ENCODE results near the gene ATP2B2. TPM values are rescaled to one million over a fixed set of nuclear protein-coding genes. Genes with fewer than 3 reads are reported as not detected.

Gene ATP2B2
- total RNA-seq, 1 donor from 2014 or later = not detected

GRCh38 chr3:10417847-10418246 lies 87.5 kb downstream of the ATP2B2 start:
- TF ChIP-seq CTCF (IDR thresholded peaks at IDR 0.05; ENCODE audit: insufficient read depth, low read length, poor library complexity, severe bottlenecking) = no peak
- Histone ChIP-seq H3K4me3 (ENCODE audit: low read depth, low read length) (no peak overlapping the region), H3K27me3 (ENCODE audit: control insufficient read depth, insufficient read depth, low read length) (peaks cover 15% of the 10 kb centered on the region), H3K36me3 (ENCODE audit: control insufficient read depth, insufficient read depth, low read length) (no peaks in the 10 kb centered on the region)
- DNase-seq (ENCODE audit: low read depth) = no peak

- H3K36me3 ChIP-seq (ENCODE audit: control insufficient read depth, insufficient read depth, low read length) = no peaks in the 10 kb centered on the region
- no peak for DNase-seq (ENCODE audit: low read depth)
- no peak for TF ChIP-seq CTCF (IDR thresholded peaks at IDR 0.05; ENCODE audit: insufficient read depth, low read length, poor library complexity, severe bottlenecking)
- peaks cover 15% of the 10 kb centered on the region for H3K27me3 ChIP-seq (ENCODE audit: control insufficient read depth, insufficient read depth, low read length)
- no peak overlapping the region for H3K4me3 ChIP-seq (ENCODE audit: low read depth, low read length)
These were observed 88.6 kb downstream of the ATP2B2 start for GRCh38 chr3:10416730-10417300.

- Histone ChIP-seq H3K36me3 (ENCODE audit: control insufficient read depth, insufficient read depth, low read length) (no peaks in the 10 kb centered on the region), H3K4me3 (ENCODE audit: low read depth, low read length) (no peak overlapping the region), H3K27me3 (ENCODE audit: control insufficient read depth, insufficient read depth, low read length) (peaks cover 11% of the 10 kb centered on the region)
- TF ChIP-seq CTCF (IDR thresholded peaks at IDR 0.05; ENCODE audit: insufficient read depth, low read length, poor library complexity, severe bottlenecking) = no peak
- no peak for DNase-seq (ENCODE audit: low read depth)
These were observed 92.3 kb downstream of the ATP2B2 start for GRCh38 chr3:10413041-10413440.

- Histone ChIP-seq H3K4me3 (ENCODE audit: low read depth, low read length) (no peak overlapping the region), H3K36me3 (ENCODE audit: control insufficient read depth, insufficient read depth, low read length) (no peaks in the 10 kb centered on the region), H3K27me3 (ENCODE audit: control insufficient read depth, insufficient read depth, low read length) (peaks cover 8% of the 10 kb centered on the region)
- no peak for TF ChIP-seq CTCF (IDR thresholded peaks at IDR 0.05; ENCODE audit: insufficient read depth, low read length, poor library complexity, severe bottlenecking)
- no peak for DNase-seq (ENCODE audit: low read depth)
These were observed 93.6 kb downstream of the ATP2B2 start for GRCh38 chr3:10411598-10412332.

GRCh38 chr3:10410383-10411002 lies 94.9 kb downstream of the ATP2B2 start:
- H3K27me3 ChIP-seq (ENCODE audit: control insufficient read depth, insufficient read depth, low read length) = peaks cover 6% of the 10 kb centered on the region
- DNase-seq (ENCODE audit: low read depth) = no peak
- H3K36me3 ChIP-seq (ENCODE audit: control insufficient read depth, insufficient read depth, low read length) = no peaks in the 10 kb centered on the region
- TF ChIP-seq CTCF (IDR thresholded peaks at IDR 0.05; ENCODE audit: insufficient read depth, low read length, poor library complexity, severe bottlenecking) = no peak
- H3K4me3 ChIP-seq (ENCODE audit: low read depth, low read length) = no peak overlapping the region
